ENCODE measurements around the gene SUOX. TPM values are rescaled to one million over a fixed set of nuclear protein-coding genes. Genes with fewer than 3 reads are reported as not detected.

Gene SUOX
- total RNA-seq, 6 donors from 2014 or later, result 12.8 to 36.3 (median 21.9) TPM

DNA sequence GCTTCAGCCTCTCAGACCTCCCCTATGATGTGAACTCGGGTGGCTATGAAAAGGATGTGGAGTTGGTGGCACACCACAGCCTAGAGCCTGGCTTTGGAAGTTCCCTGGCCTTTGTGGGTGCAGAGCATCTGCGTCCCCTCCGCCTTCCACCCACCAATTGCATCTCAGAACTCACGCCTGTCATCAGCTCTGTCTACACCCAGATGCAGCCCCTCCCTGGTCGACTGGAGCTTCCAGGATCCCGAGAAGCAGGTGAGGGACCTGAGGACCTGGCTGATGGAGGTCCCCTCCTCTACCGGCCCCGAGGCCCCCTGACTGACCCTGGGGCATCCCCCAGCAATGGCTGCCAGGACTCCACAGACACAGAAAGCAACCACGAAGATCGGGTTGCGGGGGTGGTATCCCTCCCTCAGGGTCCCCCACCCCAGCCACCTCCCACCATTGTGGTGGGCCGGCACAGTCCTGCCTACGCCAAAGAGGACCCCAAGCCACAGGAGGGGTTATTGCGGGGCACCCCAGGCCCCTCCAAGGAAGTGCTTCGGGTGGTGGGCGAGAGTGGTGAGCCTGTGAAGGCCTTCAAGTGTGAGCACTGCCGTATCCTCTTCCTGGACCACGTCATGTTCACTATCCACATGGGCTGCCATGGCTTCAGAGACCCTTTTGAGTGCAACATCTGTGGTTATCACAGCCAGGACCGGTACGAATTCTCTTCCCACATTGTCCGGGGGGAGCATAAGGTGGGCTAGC lies 37.7 kb downstream of the SUOX start:
- WGBS, 2 donors, result 75 to 90% methylated on average over 11 to 18 of the region's 21 CpGs
- ATAC-seq (ENCODE audit: low FRiP score in 2 of 2), result no peak
- H3K4me3 ChIP-seq, result no peak overlapping the region

DNA sequence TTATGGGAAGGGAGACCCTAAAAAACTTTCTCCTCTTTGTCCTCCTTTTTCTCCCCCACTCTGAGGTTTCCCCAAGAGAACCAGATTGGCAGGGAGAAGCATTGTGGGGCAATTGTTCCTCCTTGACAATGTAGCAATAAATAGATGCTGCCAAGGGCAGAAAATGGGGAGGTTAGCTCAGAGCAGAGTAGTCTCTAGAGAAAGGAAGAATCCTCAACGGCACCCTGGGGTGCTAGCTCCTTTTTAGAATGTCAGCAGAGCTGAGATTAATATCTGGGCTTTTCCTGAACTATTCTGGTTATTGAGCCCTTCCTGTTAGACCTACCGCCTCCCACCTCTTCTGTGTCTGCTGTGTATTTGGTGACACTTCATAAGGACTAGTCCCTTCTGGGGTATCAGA lies 40.1 kb downstream of the SUOX start:
- ATAC-seq (ENCODE audit: low FRiP score in 2 of 2), result no peak
- 44 to 65% methylated on average over 2 of the region's 2 CpGs for WGBS, 2 donors

More for the DNA sequence above, 37.7 kb downstream of the SUOX start:
- no peaks in the 10 kb centered on the region for H3K9me3 ChIP-seq
- TF ChIP-seq EP300 (IDR thresholded peaks at IDR 0.05) (no peak), POLR2AphosphoS5 (IDR thresholded peaks at IDR 0.05) (no peak), POLR2A (IDR thresholded peaks at IDR 0.05) (no peak)
- TF ChIP-seq, protein P1, sequence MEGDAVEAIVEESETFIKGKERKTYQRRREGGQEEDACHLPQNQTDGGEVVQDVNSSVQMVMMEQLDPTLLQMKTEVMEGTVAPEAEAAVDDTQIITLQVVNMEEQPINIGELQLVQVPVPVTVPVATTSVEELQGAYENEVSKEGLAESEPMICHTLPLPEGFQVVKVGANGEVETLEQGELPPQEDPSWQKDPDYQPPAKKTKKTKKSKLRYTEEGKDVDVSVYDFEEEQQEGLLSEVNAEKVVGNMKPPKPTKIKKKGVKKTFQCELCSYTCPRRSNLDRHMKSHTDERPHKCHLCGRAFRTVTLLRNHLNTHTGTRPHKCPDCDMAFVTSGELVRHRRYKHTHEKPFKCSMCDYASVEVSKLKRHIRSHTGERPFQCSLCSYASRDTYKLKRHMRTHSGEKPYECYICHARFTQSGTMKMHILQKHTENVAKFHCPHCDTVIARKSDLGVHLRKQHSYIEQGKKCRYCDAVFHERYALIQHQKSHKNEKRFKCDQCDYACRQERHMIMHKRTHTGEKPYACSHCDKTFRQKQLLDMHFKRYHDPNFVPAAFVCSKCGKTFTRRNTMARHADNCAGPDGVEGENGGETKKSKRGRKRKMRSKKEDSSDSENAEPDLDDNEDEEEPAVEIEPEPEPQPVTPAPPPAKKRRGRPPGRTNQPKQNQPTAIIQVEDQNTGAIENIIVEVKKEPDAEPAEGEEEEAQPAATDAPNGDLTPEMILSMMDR (IDR thresholded peaks at IDR 0.05), result no peak
- no peaks in the 10 kb centered on the region for H3K27me3 ChIP-seq
- H3K27ac ChIP-seq, result no peak overlapping the region
- DNase-seq, result peak in 1 of 2 donors; percentile 48
- no peaks in the 10 kb centered on the region for H3K4me1 ChIP-seq
- peaks cover 9 to 52% (median 33%) of the 10 kb centered on the region in 4 donors for H3K36me3 ChIP-seq

DNA sequence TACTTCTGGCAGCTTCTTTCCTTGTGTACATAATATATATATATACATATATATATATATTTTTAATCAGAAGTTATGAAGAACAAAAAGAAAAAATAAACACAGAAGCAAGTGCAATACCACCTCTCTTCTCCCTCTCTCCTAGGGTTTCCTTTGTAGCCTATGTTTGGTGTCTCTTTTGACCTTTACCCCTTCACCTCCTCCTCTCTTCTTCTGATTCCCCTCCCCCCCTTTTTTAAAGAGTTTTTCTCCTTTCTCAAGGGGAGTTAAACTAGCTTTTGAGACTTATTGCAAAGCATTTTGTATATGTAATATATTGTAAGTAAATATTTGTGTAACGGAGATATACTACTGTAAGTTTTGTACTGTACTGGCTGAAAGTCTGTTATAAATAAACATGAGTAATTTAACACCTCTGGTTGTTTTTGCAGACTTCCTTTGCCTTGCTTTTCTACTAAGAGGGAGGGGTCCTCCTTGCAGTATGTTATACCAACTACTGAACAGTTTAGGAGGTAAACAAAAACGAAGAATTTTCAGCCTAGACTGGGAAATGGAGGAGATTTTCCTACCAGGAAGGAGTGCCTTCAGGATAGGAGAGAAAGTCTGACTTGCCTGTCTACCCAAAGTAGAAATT lies 41.1 kb downstream of the SUOX start:
- 56 to 57% methylated on average over 2 of the region's 2 CpGs for WGBS, 2 donors
- peaks cover 7 to 41% (median 22%) of the 10 kb centered on the region in 4 donors for H3K36me3 ChIP-seq

More for the DNA sequence above, 40.1 kb downstream of the SUOX start:
- no peaks in the 10 kb centered on the region for H3K27me3 ChIP-seq
- TF ChIP-seq, protein P1 (IDR thresholded peaks at IDR 0.05), result no peak
- TF ChIP-seq POLR2AphosphoS5 (IDR thresholded peaks at IDR 0.05), result no peak
- TF ChIP-seq POLR2A (IDR thresholded peaks at IDR 0.05), result no peak
- TF ChIP-seq EP300 (IDR thresholded peaks at IDR 0.05), result no peak
- H3K27ac ChIP-seq, result no peak overlapping the region
- no peaks in the 10 kb centered on the region for H3K9me3 ChIP-seq
- peaks cover 9 to 47% (median 32%) of the 10 kb centered on the region in 4 donors for H3K36me3 ChIP-seq
- H3K4me1 ChIP-seq, result peaks cover 0 to 10% (median 6%) of the 10 kb centered on the region in 4 donors
- no peak for DNase-seq
- H3K4me3 ChIP-seq, result no peak overlapping the region

DNA sequence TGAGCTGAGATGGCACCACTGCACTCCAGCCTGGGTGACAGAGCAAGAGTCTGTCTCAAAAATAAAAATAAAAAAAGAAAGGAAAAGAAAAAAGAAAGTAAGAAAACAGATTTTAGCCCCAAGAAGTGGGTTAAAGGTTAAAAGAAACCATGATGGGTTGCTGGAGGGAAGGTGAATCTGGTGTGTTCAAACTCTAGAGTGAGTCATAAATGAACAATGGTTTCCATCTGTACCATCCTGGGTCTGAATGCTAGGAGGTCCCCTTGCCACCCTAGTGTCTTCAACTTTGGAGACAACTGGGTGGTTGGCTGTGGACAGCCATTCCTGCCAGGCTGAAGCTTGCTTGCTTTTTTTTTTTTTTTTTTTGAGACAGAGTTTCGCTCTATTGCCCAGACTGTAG lies 43.1 kb downstream of the SUOX start:
- Histone ChIP-seq H3K4me3 (no peak overlapping the region), H3K27ac (no peak overlapping the region), H3K9me3 (no peaks in the 10 kb centered on the region), H3K4me1 (peaks cover 12 to 24% (median 19%) of the 10 kb centered on the region in 4 donors), H3K27me3 (no peaks in the 10 kb centered on the region), H3K36me3 (peaks cover 10 to 43% (median 26%) of the 10 kb centered on the region in 4 donors)
- DNase-seq (no peak), ATAC-seq (ENCODE audit: low FRiP score in 2 of 2) (no peak)
- TF ChIP-seq, protein P1 (IDR thresholded peaks at IDR 0.05), result no peak
- TF ChIP-seq EP300 (IDR thresholded peaks at IDR 0.05) (no peak), POLR2AphosphoS5 (IDR thresholded peaks at IDR 0.05) (no peak), POLR2A (IDR thresholded peaks at IDR 0.05) (no peak)
- 89 to 100% methylated on average over 1 of the region's 1 CpG for WGBS, 2 donors

More for the DNA sequence above, 41.1 kb downstream of the SUOX start:
- H3K27ac ChIP-seq, result no peak overlapping the region
- H3K9me3 ChIP-seq, result no peaks in the 10 kb centered on the region
- H3K27me3 ChIP-seq, result no peaks in the 10 kb centered on the region
- ATAC-seq (ENCODE audit: low FRiP score in 2 of 2) (no peak), DNase-seq (no peak)
- TF ChIP-seq EP300 (IDR thresholded peaks at IDR 0.05), result no peak
- no peak for TF ChIP-seq POLR2A (IDR thresholded peaks at IDR 0.05)
- no peak for TF ChIP-seq POLR2AphosphoS5 (IDR thresholded peaks at IDR 0.05)
- TF ChIP-seq, protein P1 (IDR thresholded peaks at IDR 0.05), result no peak
- peaks cover 4 to 18% (median 13%) of the 10 kb centered on the region in 4 donors for H3K4me1 ChIP-seq
- H3K4me3 ChIP-seq, result no peak overlapping the region

Measured in upper lobe of left lung (tissue), 6 donors.